ENCODE measurements around the gene PRKCA. TPM values are rescaled to one million over a fixed set of nuclear protein-coding genes. Genes with fewer than 3 reads are reported as not detected.
"Not testable (repeated sequence)": the region's sequence is repeated elsewhere in the genome, so short reads cannot be mapped to it uniquely, and the experiment has no call there.

Gene PRKCA
- total RNA-seq, 2 experiments from 2014 or later = 78.4 to 79.7 TPM

- H3K4me1 Mint-ChIP-seq (ENCODE audit: low read depth) = peaks cover 74% of the 10 kb centered on the region
- H3K27ac Mint-ChIP-seq = no peak overlapping the region
- no peaks in the 10 kb centered on the region for H3K27me3 Mint-ChIP-seq (ENCODE audit: low read depth)
- intact Hi-C loops (cut with micrococcal nuclease) = no loop called here
- CTCF ChIA-PET = interaction anchor here (0.6 kb wide), 1 partner anchor 74 kb away, joined by 3 read pairs; no protein-coding TSS in a partner anchor
- no peak overlapping the region for H3K4me3 Mint-ChIP-seq
- DNase-seq = no peak
- no peaks in the 10 kb centered on the region for H3K9me3 Mint-ChIP-seq
- peaks cover 3% of the 10 kb centered on the region for H3K36me3 Mint-ChIP-seq (ENCODE audit: low read depth)
These were observed 56.9 kb downstream of the PRKCA start for GRCh38 chr17:66359351-66359750.

- intact Hi-C loops (cut with micrococcal nuclease); H3K27me3 Mint-ChIP-seq (ENCODE audit: low read depth); H3K4me3 Mint-ChIP-seq; H3K27ac Mint-ChIP-seq; H3K9me3 Mint-ChIP-seq; DNase-seq; H3K36me3 Mint-ChIP-seq (ENCODE audit: low read depth): not testable (repeated sequence)
- CTCF ChIA-PET = interaction anchor here (0.8 kb wide), 1 partner anchor 60 kb away, joined by 3 read pairs; no protein-coding TSS in a partner anchor
- peaks cover 80% of the 10 kb centered on the region for H3K4me1 Mint-ChIP-seq (ENCODE audit: low read depth)
These were observed 58.6 kb downstream of the PRKCA start for GRCh38 chr17:66360961-66361565.

- Mint-ChIP-seq H3K36me3 (ENCODE audit: low read depth) (peaks cover 11% of the 10 kb centered on the region), H3K4me3 (peak overlapping the region; percentile 44), H3K9me3 (no peaks in the 10 kb centered on the region), H3K27ac (peak overlapping the region; percentile 66), H3K4me1 (ENCODE audit: low read depth) (peaks cover 84% of the 10 kb centered on the region), H3K27me3 (ENCODE audit: low read depth) (no peaks in the 10 kb centered on the region)
- CTCF ChIA-PET = no interaction called here
- peak; percentile 25 for DNase-seq
- intact Hi-C loops (cut with micrococcal nuclease) = loop anchor here (2.0 kb wide), 1 partner anchor 16 kb away; no protein-coding TSS in a partner anchor
These were observed 62.1 kb downstream of the PRKCA start for GRCh38 chr17:66364508-66364907.

GRCh38 chr17:66364990-66365490 is 62.6 kb downstream of the PRKCA start:
- no peak for DNase-seq
- CTCF ChIA-PET = no interaction called here
- Mint-ChIP-seq H3K4me3 (peak overlapping the region; percentile 44), H3K27me3 (ENCODE audit: low read depth) (no peaks in the 10 kb centered on the region), H3K9me3 (no peaks in the 10 kb centered on the region), H3K4me1 (ENCODE audit: low read depth) (peaks cover 86% of the 10 kb centered on the region), H3K36me3 (ENCODE audit: low read depth) (peaks cover 15% of the 10 kb centered on the region), H3K27ac (peak overlapping the region; percentile 66)
- intact Hi-C loops (cut with micrococcal nuclease) = loop anchor here (2.0 kb wide), 1 partner anchor 16 kb away; no protein-coding TSS in a partner anchor

- Mint-ChIP-seq H3K27ac (no peak overlapping the region), H3K4me3 (no peak overlapping the region), H3K4me1 (ENCODE audit: low read depth) (peaks cover 82% of the 10 kb centered on the region), H3K9me3 (no peaks in the 10 kb centered on the region), H3K27me3 (ENCODE audit: low read depth) (no peaks in the 10 kb centered on the region), H3K36me3 (ENCODE audit: low read depth) (peaks cover 16% of the 10 kb centered on the region)
- no peak for DNase-seq
- CTCF ChIA-PET = no interaction called here
- intact Hi-C loops (cut with micrococcal nuclease) = loop anchor here (2.0 kb wide), 1 partner anchor 17 kb away; no protein-coding TSS in a partner anchor
These were observed 63.5 kb downstream of the PRKCA start for GRCh38 chr17:66365903-66366302.

DNA sequence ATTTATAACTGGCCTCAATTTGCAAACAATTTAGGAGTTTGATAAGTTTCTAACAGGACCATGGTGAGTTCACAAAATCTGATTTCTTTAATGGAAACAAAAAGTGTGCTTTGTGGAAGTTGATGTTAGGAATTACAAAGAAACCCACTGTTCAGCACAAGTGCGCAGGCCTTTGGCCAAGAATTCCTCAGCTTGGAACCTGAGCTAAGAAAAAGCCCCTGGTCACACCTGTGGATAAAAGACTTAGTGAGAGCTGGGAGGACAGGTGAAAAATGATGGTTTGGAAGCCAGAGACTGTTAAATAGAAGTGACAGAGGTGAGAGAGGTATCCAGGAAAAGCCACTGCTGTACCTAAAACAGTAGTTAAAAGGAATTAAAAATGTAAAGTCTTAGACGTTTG is 64.7 kb downstream of the PRKCA start:
- no peak for DNase-seq
- peaks cover 15% of the 10 kb centered on the region for H3K36me3 Mint-ChIP-seq (ENCODE audit: low read depth)
- H3K4me3 Mint-ChIP-seq = no peak overlapping the region
- intact Hi-C loops (cut with micrococcal nuclease) = no loop called here
- H3K27ac Mint-ChIP-seq = no peak overlapping the region
- H3K27me3 Mint-ChIP-seq (ENCODE audit: low read depth) = no peaks in the 10 kb centered on the region
- peaks cover 82% of the 10 kb centered on the region for H3K4me1 Mint-ChIP-seq (ENCODE audit: low read depth)
- no peaks in the 10 kb centered on the region for H3K9me3 Mint-ChIP-seq
- CTCF ChIA-PET = no interaction called here

DNA sequence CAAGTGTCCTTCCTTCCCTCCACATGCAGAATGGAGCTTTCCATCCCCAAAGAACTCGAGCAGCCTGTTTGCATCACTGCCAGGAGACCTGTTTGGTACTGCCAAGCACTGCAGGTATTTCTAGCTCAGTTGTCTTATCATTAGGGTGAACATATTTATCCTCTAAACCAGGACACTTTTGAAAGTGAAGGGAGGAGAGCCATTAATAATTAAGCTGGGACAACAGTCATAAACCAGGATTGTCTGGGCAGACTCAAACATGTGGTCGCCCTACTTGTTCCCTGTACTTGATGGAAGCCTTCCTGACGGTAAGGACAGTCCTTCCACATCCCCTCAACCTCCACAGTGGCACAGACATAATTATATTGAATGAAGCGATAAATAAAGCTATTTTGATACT is 67.4 kb downstream of the PRKCA start:
- Mint-ChIP-seq H3K27ac (no peak overlapping the region), H3K27me3 (ENCODE audit: low read depth) (no peaks in the 10 kb centered on the region), H3K36me3 (ENCODE audit: low read depth) (peaks cover 14% of the 10 kb centered on the region), H3K4me1 (ENCODE audit: low read depth) (peaks cover 85% of the 10 kb centered on the region), H3K9me3 (no peaks in the 10 kb centered on the region), H3K4me3 (no peak overlapping the region)
- DNase-seq = no peak
- CTCF ChIA-PET = interaction anchor here (1.3 to 1.6 kb wide), 2 partner anchors 12 to 13 kb away, joined by 3 read pairs; no protein-coding TSS in a partner anchor
- intact Hi-C loops (cut with micrococcal nuclease) = no loop called here

DNA sequence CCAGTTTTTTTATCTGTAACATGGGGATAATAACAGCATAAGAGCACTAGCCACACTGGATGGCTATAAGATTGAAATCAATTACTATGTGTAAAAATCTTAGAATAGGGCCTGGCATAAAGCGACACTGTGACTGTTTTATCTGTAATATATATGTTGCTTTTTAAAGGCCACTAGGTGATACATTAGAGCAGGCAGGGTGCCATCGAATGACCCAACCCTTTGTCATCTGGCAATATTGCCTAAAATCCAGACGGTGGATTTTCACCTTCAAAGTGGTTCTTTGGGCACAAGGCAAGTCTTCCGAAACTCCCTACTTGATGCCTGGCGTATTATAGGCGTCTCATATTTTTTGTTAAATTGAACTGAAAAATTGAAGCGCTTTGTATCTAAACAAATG is 69.1 kb downstream of the PRKCA start:
- intact Hi-C loops (cut with micrococcal nuclease) = no loop called here
- no peaks in the 10 kb centered on the region for H3K27me3 Mint-ChIP-seq (ENCODE audit: low read depth)
- H3K36me3 Mint-ChIP-seq (ENCODE audit: low read depth) = peaks cover 14% of the 10 kb centered on the region
- no peak overlapping the region for H3K4me3 Mint-ChIP-seq
- H3K27ac Mint-ChIP-seq = peak overlapping the region; percentile 82
- H3K9me3 Mint-ChIP-seq = no peaks in the 10 kb centered on the region
- no peak for DNase-seq
- H3K4me1 Mint-ChIP-seq (ENCODE audit: low read depth) = peaks cover 75% of the 10 kb centered on the region
- CTCF ChIA-PET = no interaction called here

DNA sequence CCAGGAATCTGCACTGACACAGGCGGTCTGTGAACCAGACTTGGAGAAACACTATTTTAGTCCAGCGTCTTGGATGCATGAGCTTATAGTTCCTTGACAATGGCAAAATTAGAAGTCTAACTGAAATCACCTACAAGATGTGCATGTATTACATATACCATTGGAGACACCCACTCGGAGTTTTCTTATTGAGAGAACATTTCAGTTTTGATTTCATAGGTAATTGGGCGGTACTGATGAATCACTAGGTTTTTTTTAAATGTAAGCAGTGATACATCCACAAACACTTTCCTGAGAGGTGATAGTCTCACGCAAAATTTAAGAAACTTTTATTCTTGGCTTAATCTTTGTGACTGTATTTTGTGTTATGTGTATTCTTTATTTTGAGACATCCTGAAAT is 69.8 kb downstream of the PRKCA start:
- H3K4me1 Mint-ChIP-seq (ENCODE audit: low read depth) = peaks cover 69% of the 10 kb centered on the region
- H3K4me3 Mint-ChIP-seq = peak overlapping the region; percentile 2
- intact Hi-C loops (cut with micrococcal nuclease) = loop anchor here (2.0 kb wide), 1 partner anchor 27 kb away; no protein-coding TSS in a partner anchor
- no peaks in the 10 kb centered on the region for H3K9me3 Mint-ChIP-seq
- CTCF ChIA-PET = no interaction called here
- peaks cover 12% of the 10 kb centered on the region for H3K36me3 Mint-ChIP-seq (ENCODE audit: low read depth)
- H3K27me3 Mint-ChIP-seq (ENCODE audit: low read depth) = no peaks in the 10 kb centered on the region
- DNase-seq = no peak
- H3K27ac Mint-ChIP-seq = peak overlapping the region; percentile 82

GRCh38 chr17:66373079-66373478 is 70.7 kb downstream of the PRKCA start:
- CTCF ChIA-PET = no interaction called here

GRCh38 chr17:66373944-66374817 is 71.8 kb downstream of the PRKCA start:
- H3K36me3 Mint-ChIP-seq (ENCODE audit: low read depth) = peaks cover 6% of the 10 kb centered on the region
- no peaks in the 10 kb centered on the region for H3K27me3 Mint-ChIP-seq (ENCODE audit: low read depth)
- peaks cover 73% of the 10 kb centered on the region for H3K4me1 Mint-ChIP-seq (ENCODE audit: low read depth)
- peak; percentile 47 for DNase-seq
- intact Hi-C loops (cut with micrococcal nuclease) = loop anchor here (2.0 kb wide), 1 partner anchor 25 kb away; no protein-coding TSS in a partner anchor
- peak overlapping the region; percentile 39 for H3K27ac Mint-ChIP-seq
- no peaks in the 10 kb centered on the region for H3K9me3 Mint-ChIP-seq
- H3K4me3 Mint-ChIP-seq = peak overlapping the region; percentile 4
- CTCF ChIA-PET = interaction anchor here (0.5 kb wide), 1 partner anchor 1556 kb away, joined by 4 read pairs; no protein-coding TSS in a partner anchor

More at GRCh38 chr17:66373079-66373478, 70.7 kb downstream of the PRKCA start:
- intact Hi-C loops (cut with micrococcal nuclease) = loop anchor here (2.0 kb wide), 1 partner anchor 26 kb away; no protein-coding TSS in a partner anchor
- Mint-ChIP-seq H3K4me3 (no peak overlapping the region), H3K36me3 (ENCODE audit: low read depth) (peaks cover 10% of the 10 kb centered on the region), H3K27me3 (ENCODE audit: low read depth) (no peaks in the 10 kb centered on the region), H3K27ac (peak overlapping the region; percentile 82), H3K9me3 (no peaks in the 10 kb centered on the region), H3K4me1 (ENCODE audit: low read depth) (peaks cover 67% of the 10 kb centered on the region)
- DNase-seq = no peak

DNA sequence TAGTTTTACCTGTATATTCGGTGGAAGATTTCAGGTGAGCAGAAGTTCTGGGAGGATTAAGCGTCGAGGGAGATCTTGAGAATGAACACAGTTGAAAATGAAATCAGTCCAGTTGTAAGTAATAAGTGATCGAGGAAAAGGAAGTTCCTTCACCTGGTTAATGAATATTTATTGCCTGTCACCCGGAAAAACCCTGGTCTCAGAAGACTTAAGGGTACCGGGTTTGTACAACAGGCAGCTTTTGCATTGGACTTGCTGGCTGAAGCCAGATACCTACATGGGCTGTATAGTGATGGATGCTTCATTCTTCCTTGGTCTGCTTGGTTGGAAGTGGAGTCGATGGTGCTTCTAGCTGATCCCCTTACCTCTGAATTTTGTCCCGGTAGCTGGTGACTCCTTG is 72.7 kb downstream of the PRKCA start:
- no peak for DNase-seq
- Mint-ChIP-seq H3K36me3 (ENCODE audit: low read depth) (peaks cover 3% of the 10 kb centered on the region), H3K4me3 (no peak overlapping the region), H3K27me3 (ENCODE audit: low read depth) (no peaks in the 10 kb centered on the region), H3K4me1 (ENCODE audit: low read depth) (peaks cover 76% of the 10 kb centered on the region), H3K27ac (no peak overlapping the region), H3K9me3 (no peaks in the 10 kb centered on the region)
- intact Hi-C loops (cut with micrococcal nuclease) = no loop called here
- CTCF ChIA-PET = interaction anchor here (1.0 kb wide), 1 partner anchor 28 kb away, joined by 3 read pairs; no protein-coding TSS in a partner anchor

All from activated naive CD4-positive, alpha-beta T cell treated with anti-CD3 and anti-CD28 coated beads for 36 hours (primary cell).